Measurements from ENCODE around the gene CD96.

Gene CD96

GRCh38 chr3:111610189-111610588 lies 68.2 kb downstream of the CD96 start:
- TF ChIP-seq ZFX (IDR thresholded peaks at IDR 0.05; ENCODE audit: borderline replicate concordance) (no peak), CTCF (IDR thresholded peaks at IDR 0.05) (no peak)
- no peak overlapping the region for H3K27ac ChIP-seq

- H3K27ac ChIP-seq, result no peak overlapping the region
- TF ChIP-seq ZFX (IDR thresholded peaks at IDR 0.05; ENCODE audit: borderline replicate concordance), result no peak
- no peak for TF ChIP-seq CTCF (IDR thresholded peaks at IDR 0.05)
Measured at GRCh38 chr3:111610612-111611054, 68.6 kb downstream of the CD96 start.

- H3K27ac ChIP-seq, result no peak overlapping the region
- TF ChIP-seq ZFX (IDR thresholded peaks at IDR 0.05; ENCODE audit: borderline replicate concordance) (no peak), CTCF (IDR thresholded peaks at IDR 0.05) (no peak)
Measured at GRCh38 chr3:111613294-111613693, 71.3 kb downstream of the CD96 start.

- TF ChIP-seq CTCF (IDR thresholded peaks at IDR 0.05) (no peak), ZFX (IDR thresholded peaks at IDR 0.05; ENCODE audit: borderline replicate concordance) (no peak)
- H3K27ac ChIP-seq, result no peak overlapping the region
Measured at GRCh38 chr3:111615880-111616279, 73.9 kb downstream of the CD96 start.

GRCh38 chr3:111616417-111617105 lies 74.6 kb downstream of the CD96 start:
- TF ChIP-seq ZFX (IDR thresholded peaks at IDR 0.05; ENCODE audit: borderline replicate concordance), result no peak
- H3K27ac ChIP-seq, result no peak overlapping the region

- H3K27ac ChIP-seq, result no peak overlapping the region
- TF ChIP-seq CTCF (IDR thresholded peaks at IDR 0.05) (no peak), ZFX (IDR thresholded peaks at IDR 0.05; ENCODE audit: borderline replicate concordance) (no peak)
Measured at GRCh38 chr3:111617406-111617805, 75.4 kb downstream of the CD96 start.

GRCh38 chr3:111617912-111618601 lies 76.1 kb downstream of the CD96 start:
- no peak overlapping the region for H3K27ac ChIP-seq
- no peak for TF ChIP-seq ZFX (IDR thresholded peaks at IDR 0.05; ENCODE audit: borderline replicate concordance)
- TF ChIP-seq CTCF (IDR thresholded peaks at IDR 0.05), result no peak

Data from 22Rv1 (cell line).